Measurements from ENCODE around the gene ZGLP1. TPM values are rescaled to one million over a fixed set of nuclear protein-coding genes. Genes with fewer than 3 reads are reported as not detected.

Gene ZGLP1
- total RNA-seq, 2 experiments from 2014 or later = 1.0 to 1.4 TPM

DNA sequence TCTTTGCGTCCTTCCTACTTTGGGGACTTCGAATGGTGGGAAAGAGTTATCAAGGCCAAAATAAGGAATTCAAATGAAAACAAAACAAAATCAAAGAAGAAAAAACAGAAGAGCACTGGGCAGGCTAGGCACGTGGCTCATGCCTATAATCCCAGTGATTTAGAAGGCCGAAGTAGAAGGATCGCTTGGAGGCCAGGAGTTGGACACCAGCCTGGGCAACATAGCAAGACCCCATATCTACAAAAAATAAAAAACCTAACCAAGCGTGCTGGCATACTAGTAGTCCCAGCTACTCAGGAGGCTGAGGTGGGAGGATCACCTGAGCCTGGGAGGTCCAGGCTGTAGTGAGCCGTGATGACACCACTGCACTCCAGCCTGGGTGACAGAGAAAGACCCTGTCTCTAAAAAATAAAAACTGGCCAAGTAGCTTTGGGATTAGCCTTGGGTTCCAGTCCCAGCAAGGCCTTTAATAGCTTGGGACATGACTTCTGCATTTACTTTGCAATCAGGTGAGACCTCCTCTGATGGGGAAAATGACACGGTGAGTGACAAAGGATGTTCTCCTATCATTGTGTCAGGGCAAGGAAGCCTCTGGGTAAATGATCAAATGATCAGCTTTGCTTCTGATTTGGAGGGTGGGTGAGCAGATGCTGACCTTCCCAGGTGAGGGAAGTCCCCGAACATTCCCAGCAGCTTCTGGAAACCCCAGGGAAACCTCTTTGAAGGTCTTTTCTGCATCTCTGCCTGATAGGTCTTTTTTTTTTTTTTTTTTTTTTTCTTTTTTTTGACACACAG is 31.6 kb downstream of the ZGLP1 start:
- Mint-ChIP-seq H3K36me3 (ENCODE audit: low read depth) (peaks cover 37% of the 10 kb centered on the region), H3K27me3 (no peaks in the 10 kb centered on the region), H3K9me3 (no peaks in the 10 kb centered on the region), H3K27ac (no peak overlapping the region), H3K4me3 (no peak overlapping the region), H3K4me1 (peaks cover 30% of the 10 kb centered on the region)
- CTCF ChIA-PET = interaction anchor here (0.7 to 2.0 kb wide), 4 partner anchors 111 to 482 kb away, joined by 3 to 6 read pairs (median 4); no protein-coding TSS in a partner anchor
- POLR2A ChIA-PET = interaction anchor here (3.7 kb wide), 1 partner anchor 7 kb away, joined by 23 read pairs; the partner anchor contains the start of gene ICAM1
- no peak for DNase-seq

- Mint-ChIP-seq H3K36me3 (ENCODE audit: low read depth) (peaks cover 29% of the 10 kb centered on the region), H3K4me1 (peaks cover 51% of the 10 kb centered on the region), H3K27me3 (no peaks in the 10 kb centered on the region), H3K4me3 (no peak overlapping the region), H3K27ac (peak overlapping the region; percentile 7), H3K9me3 (no peaks in the 10 kb centered on the region)
- ChIA-PET CTCF (interaction anchor here (6.6 kb wide), 1 partner anchor 14 kb away, joined by 98 read pairs; no protein-coding TSS in a partner anchor), POLR2A (interaction anchor here (1.0 to 2.8 kb wide), 3 partner anchors 12 to 106 kb away, joined by 3 to 11 read pairs (median 4); partner anchors contain the start of genes ICAM4 and TYK2)
- no peak for DNase-seq
Observed at GRCh38 chr19:10274589-10274988, 35.0 kb downstream of the ZGLP1 start.

GRCh38 chr19:10271543-10272086 is 38.0 kb downstream of the ZGLP1 start:
- Mint-ChIP-seq H3K27me3 (peaks cover 1% of the 10 kb centered on the region), H3K36me3 (ENCODE audit: low read depth) (peaks cover 19% of the 10 kb centered on the region), H3K27ac (peak overlapping the region; percentile 93), H3K9me3 (no peaks in the 10 kb centered on the region), H3K4me1 (peaks cover 51% of the 10 kb centered on the region), H3K4me3 (peak overlapping the region; percentile 83)
- DNase-seq = peak; percentile 26
- ChIA-PET CTCF (interaction anchor here (0.5 to 10.1 kb wide), 26 partner anchors 9 to 298 kb away, joined by 3 to 238 read pairs (median 6); partner anchors contain the start of genes CDC37, ICAM4, ICAM5 and RAVER1), POLR2A (interaction anchor here (0.6 to 4.3 kb wide), 29 partner anchors 8 to 296 kb away, joined by 3 to 105 read pairs (median 8); partner anchors contain the start of genes CDC37, DNMT1, ICAM4 and ICAM5)

DNA sequence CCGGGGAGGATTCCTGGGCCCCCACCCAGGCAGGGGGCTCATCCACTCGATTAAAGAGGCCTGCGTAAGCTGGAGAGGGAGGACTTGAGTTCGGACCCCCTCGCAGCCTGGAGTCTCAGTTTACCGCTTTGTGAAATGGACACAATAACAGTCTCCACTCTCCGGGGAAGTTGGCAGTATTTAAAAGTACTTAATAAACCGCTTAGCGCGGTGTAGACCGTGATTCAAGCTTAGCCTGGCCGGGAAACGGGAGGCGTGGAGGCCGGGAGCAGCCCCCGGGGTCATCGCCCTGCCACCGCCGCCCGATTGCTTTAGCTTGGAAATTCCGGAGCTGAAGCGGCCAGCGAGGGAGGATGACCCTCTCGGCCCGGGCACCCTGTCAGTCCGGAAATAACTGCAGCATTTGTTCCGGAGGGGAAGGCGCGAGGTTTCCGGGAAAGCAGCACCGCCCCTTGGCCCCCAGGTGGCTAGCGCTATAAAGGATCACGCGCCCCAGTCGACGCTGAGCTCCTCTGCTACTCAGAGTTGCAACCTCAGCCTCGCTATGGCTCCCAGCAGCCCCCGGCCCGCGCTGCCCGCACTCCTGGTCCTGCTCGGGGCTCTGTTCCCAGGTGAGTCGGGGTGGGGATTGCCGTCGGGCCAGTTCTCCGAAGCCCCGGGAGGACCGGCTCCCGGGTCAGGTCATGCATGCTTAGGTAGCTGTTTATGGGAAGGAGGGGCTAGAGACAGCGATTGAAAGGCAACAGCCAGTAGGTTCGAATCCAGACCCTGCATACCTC is 38.8 kb downstream of the ZGLP1 start, which contains the start of gene ICAM1:
Gene ICAM1 (plus strand): TSS at position 505 of the 779 bp plus-strand sequence. CDS start 40 bp downstream, at position 545.
- Mint-ChIP-seq H3K27ac (peak within 1 kb of the TSS; percentile 93), H3K4me3 (peak within 1 kb of the TSS; percentile 83), H3K36me3 (ENCODE audit: low read depth) (peaks cover 19% of the 10 kb centered on the region), H3K4me1 (peaks cover 51% of the 10 kb centered on the region), H3K9me3 (no peaks in the 10 kb centered on the region), H3K27me3 (peaks cover 1% of the 10 kb centered on the region)
- POLR2A ChIA-PET = interaction anchor here (0.7 to 4.3 kb wide), 39 partner anchors 9 to 297 kb away, joined by 3 to 105 read pairs (median 7); partner anchors contain the start of genes CDC37, DNMT1, ICAM4 and ICAM5
- peak; percentile 87 for DNase-seq
- CTCF ChIA-PET = interaction anchor here (0.6 to 10.1 kb wide), 32 partner anchors 10 to 339 kb away, joined by 3 to 238 read pairs (median 6); partner anchors contain the start of genes CDC37, ICAM4, ICAM5 and RAVER1

- Mint-ChIP-seq H3K4me3 (peak overlapping the region; percentile 83), H3K27ac (peak overlapping the region; percentile 93), H3K9me3 (no peaks in the 10 kb centered on the region), H3K27me3 (peaks cover 1% of the 10 kb centered on the region), H3K36me3 (ENCODE audit: low read depth) (peaks cover 16% of the 10 kb centered on the region), H3K4me1 (peaks cover 50% of the 10 kb centered on the region)
- ChIA-PET CTCF (interaction anchor here (0.6 to 10.1 kb wide), 28 partner anchors 10 to 338 kb away, joined by 3 to 238 read pairs (median 6); partner anchors contain the start of genes CDC37, ICAM4, ICAM5 and RAVER1), POLR2A (interaction anchor here (0.7 to 4.3 kb wide), 36 partner anchors 9 to 298 kb away, joined by 3 to 105 read pairs (median 8); partner anchors contain the start of genes CDC37, DNMT1, ICAM4 and ICAM5)
- peak; percentile 90 for DNase-seq
Observed at GRCh38 chr19:10270180-10270615, 39.4 kb downstream of the ZGLP1 start.

DNA sequence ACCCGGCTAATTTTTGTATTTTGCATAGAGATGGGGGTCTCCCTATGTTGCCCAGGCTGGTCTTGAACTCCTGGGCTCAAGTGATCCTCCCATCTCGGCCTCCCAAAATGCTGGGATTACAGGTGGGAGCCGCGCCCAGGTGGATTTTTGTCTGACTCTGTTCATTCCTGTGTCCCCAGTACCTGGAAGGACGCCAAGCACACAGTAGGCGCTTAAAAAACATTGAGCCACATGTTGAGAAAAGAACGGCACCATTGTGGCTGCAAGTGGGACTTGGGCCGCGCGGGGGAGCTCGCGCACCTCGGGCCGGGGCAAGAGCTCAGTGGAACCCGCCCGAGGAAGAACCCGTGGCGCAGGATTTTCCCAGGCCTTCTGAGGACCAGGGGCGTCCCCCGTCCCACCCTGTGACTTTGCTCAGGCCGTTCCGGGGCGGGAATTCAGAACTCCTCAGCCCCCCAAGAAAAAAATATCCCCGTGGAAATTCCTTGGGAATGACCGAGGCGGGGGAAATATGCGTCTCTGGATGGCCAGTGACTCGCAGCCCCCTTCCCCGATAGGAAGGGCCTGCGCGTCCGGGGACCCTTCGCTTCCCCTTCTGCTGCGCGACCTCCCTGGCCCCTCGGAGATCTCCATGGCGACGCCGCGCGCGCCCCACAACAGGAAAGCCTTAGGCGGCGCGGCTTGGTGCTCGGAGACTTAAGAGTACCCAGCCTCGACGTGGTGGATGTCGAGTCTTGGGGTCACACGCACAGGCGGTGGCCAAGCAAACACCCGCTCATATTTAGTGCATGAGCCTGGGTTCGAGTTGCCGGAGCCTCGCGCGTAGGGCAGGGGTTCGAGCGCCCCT is 40.1 kb downstream of the ZGLP1 start:
- peak overlapping the region; percentile 93 for H3K27ac Mint-ChIP-seq
- peak; percentile 91 for DNase-seq
- H3K36me3 Mint-ChIP-seq (ENCODE audit: low read depth) = peaks cover 12% of the 10 kb centered on the region
- peak overlapping the region; percentile 83 for H3K4me3 Mint-ChIP-seq
- POLR2A ChIA-PET = interaction anchor here (0.6 to 4.3 kb wide), 32 partner anchors 8 to 298 kb away, joined by 3 to 105 read pairs (median 8); partner anchors contain the start of genes CDC37, DNMT1, ICAM4 and ICAM5
- CTCF ChIA-PET = interaction anchor here (0.7 to 10.1 kb wide), 31 partner anchors 9 to 167 kb away, joined by 3 to 238 read pairs (median 6); partner anchors contain the start of genes CDC37, FDX2, ICAM4 and ICAM5
- no peaks in the 10 kb centered on the region for H3K9me3 Mint-ChIP-seq
- H3K4me1 Mint-ChIP-seq = peaks cover 45% of the 10 kb centered on the region
- H3K27me3 Mint-ChIP-seq = peaks cover 1% of the 10 kb centered on the region

- Mint-ChIP-seq H3K36me3 (ENCODE audit: low read depth) (peaks cover 7% of the 10 kb centered on the region), H3K4me1 (peaks cover 39% of the 10 kb centered on the region), H3K27ac (no peak overlapping the region), H3K27me3 (peaks cover 1% of the 10 kb centered on the region), H3K9me3 (no peaks in the 10 kb centered on the region), H3K4me3 (no peak overlapping the region)
- CTCF ChIA-PET = interaction anchor here (1.7 to 10.1 kb wide), 5 partner anchors 8 to 133 kb away, joined by 4 to 238 read pairs (median 10); no protein-coding TSS in a partner anchor
- DNase-seq = no peak
- POLR2A ChIA-PET = interaction anchor here (1.4 to 4.3 kb wide), 3 partner anchors 9 to 123 kb away, joined by 5 to 46 read pairs (median 15); partner anchors contain the start of gene TYK2
Observed at GRCh38 chr19:10268071-10268470, 41.5 kb downstream of the ZGLP1 start.

DNA sequence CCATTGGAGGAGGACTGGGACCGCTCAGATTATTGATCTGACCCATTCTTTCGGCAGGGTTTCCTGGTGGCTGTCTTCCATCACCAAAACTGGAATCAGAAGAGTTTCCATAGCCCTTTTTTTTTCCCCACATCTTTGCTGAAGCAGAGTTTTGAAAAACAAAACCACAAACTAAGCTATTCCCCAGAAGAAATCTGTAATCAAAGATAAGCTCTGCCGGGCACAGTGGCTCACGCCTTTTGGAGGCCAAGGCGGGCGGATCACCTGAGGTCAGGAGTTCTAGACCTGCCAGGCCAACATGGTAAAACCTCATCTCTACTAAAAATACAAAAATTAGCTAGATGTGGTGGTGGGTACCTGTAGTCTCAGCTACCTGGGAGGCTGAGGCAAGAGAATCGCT is 42.9 kb downstream of the ZGLP1 start:
- no peaks in the 10 kb centered on the region for H3K9me3 Mint-ChIP-seq
- ChIA-PET POLR2A (no interaction called here), CTCF (interaction anchor here (1.7 to 10.1 kb wide), 2 partner anchors 8 to 123 kb away, joined by 4 to 238 read pairs; no protein-coding TSS in a partner anchor)
- H3K4me3 Mint-ChIP-seq = no peak overlapping the region
- H3K27ac Mint-ChIP-seq = no peak overlapping the region
- peaks cover 27% of the 10 kb centered on the region for H3K4me1 Mint-ChIP-seq
- H3K36me3 Mint-ChIP-seq (ENCODE audit: low read depth) = peaks cover 3% of the 10 kb centered on the region
- no peak for DNase-seq
- peaks cover 1% of the 10 kb centered on the region for H3K27me3 Mint-ChIP-seq

DNA sequence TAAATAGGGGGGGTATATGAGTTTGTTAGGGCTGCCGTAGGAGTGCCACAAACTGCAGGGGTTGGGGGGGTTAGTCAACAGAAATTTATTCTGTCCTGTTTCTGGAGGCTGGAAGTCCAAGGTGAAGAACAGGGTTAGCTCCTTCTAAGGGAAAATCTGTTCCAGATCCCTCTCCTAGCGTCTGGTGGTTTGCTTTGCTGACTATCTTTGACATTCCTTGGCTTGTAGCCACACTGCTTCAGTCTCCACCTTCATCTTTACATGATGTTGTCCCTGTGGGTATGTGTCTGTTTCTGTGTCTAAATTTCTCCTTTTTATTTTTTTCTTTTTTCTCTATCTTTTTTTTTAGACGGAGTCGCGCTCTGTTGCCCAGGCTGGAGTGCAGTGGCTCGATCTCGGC is 46.8 kb downstream of the ZGLP1 start:
- CTCF ChIA-PET = interaction anchor here (0.6 kb wide), 1 partner anchor 201 kb away, joined by 3 read pairs; no protein-coding TSS in a partner anchor
- Mint-ChIP-seq H3K9me3 (no peaks in the 10 kb centered on the region), H3K4me3 (no peak overlapping the region), H3K27me3 (no peaks in the 10 kb centered on the region), H3K27ac (no peak overlapping the region), H3K4me1 (peaks cover 27% of the 10 kb centered on the region), H3K36me3 (ENCODE audit: low read depth) (peaks cover 10% of the 10 kb centered on the region)
- no peak for DNase-seq
- POLR2A ChIA-PET = no interaction called here

DNA sequence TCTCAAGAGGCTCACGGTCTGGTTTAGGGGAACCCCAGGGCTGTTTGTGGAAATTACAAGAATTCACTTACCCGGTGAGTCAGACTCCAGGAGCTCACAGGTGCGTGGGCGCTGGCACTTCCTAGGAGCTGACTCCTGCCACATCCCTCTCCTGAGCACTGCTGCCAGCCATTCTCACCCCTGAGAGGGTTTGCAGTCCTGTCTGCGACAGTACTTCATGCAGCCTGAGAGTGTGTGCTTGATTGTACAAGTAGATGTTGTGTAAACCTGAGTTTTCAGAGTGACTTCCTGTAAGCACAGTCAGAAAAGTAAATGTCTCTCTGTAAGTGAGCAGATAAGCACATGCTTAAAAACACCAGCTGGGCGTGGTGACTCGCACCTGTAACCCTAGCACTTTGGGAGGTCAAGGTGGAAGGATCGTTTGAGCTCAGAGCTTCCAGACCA is 49.5 kb downstream of the ZGLP1 start:
- H3K27me3 Mint-ChIP-seq = no peaks in the 10 kb centered on the region
- peaks cover 28% of the 10 kb centered on the region for H3K36me3 Mint-ChIP-seq (ENCODE audit: low read depth)
- no peaks in the 10 kb centered on the region for H3K9me3 Mint-ChIP-seq
- H3K4me3 Mint-ChIP-seq = peak overlapping the region; percentile 35
- ChIA-PET POLR2A (interaction anchor here (0.8 to 3.1 kb wide), 13 partner anchors 8 to 168 kb away, joined by 3 to 46 read pairs (median 5); partner anchors contain the start of genes DNMT1, ICAM1, MRPL4 and TYK2), CTCF (interaction anchor here (0.5 to 5.7 kb wide), 14 partner anchors 10 to 212 kb away, joined by 3 to 131 read pairs (median 4); partner anchors contain the start of genes CDC37, ICAM1, RAVER1 and TYK2)
- H3K27ac Mint-ChIP-seq = peak overlapping the region; percentile 84
- H3K4me1 Mint-ChIP-seq = peaks cover 29% of the 10 kb centered on the region
- DNase-seq = peak; percentile 57

All from activated CD4-positive, alpha-beta memory T cell treated with anti-CD3 and anti-CD28 coated beads, Interleukin-2, amount 10 ng/mL, durations not matched to agents 7 days and 5 days (primary cell).